Vein endothelial cell (primary cell): ENCODE data around the gene RBBP9. TPM values are rescaled to one million over a fixed set of nuclear protein-coding genes. Genes with fewer than 3 reads are reported as not detected.

Experiments used
- small RNA-seq: library from RNA; depleted of rRNA; stranded (forward); fragments of <200 nt; gene quantifications from one replicate; pipeline ENCODE3, GENCODE V24; 2012
- total RNA-seq: library from RNA; depleted of rRNA; stranded (reverse); fragments of >200 nt; gene quantifications from 2 replicates; pipeline ENCODE4 v1.2.3, GENCODE V29; 2012

The RBBP9 gene
- total RNA-seq, result 16.3 and 23.4 TPM in 2 replicates

DNA sequence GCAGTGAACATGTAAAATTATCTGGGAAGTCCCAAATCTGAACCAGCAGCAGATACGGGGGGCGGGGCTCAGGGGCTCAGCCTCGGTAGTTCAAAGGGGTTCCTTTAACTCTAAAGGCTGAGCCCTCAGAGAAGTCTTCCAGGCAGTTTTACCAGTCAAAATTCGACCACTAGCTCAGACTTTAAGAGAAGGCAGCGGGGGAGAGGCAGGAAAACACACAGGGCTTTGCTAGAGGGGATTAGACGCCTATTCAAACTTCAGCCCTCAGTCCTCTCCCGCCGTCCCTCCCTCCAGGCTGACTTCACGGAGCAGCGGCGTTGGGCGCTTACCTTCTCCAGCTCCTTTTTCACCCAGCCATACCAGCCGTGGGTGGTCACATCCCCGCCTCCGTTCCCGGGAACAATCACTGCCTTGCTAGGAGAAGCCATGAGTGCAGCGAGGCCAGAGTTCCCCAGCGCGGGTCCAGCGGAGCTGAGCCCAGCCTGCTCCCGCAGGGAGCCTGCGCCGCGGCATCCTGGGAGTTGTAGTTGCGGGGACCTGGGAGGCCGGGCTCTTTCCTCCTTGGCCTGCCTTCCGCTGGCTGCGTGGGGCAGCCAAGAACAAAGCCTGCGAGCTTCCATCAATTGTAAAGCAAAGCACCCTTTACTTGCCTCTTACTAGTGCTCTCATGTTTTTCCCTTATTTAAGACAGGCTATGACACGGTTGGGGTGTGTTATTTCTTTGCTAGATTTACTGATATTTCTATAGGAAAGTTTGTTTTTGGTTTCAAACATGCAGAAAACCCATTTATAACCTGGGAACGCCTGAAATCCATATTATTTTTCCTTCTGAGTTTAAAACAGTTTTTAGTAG lies at the start of gene RBBP9:
TSS of gene RBBP9 (minus strand) at position 486 of the 853 bp plus-strand sequence. CDS start at position 428, 58 bp downstream.

DNA sequence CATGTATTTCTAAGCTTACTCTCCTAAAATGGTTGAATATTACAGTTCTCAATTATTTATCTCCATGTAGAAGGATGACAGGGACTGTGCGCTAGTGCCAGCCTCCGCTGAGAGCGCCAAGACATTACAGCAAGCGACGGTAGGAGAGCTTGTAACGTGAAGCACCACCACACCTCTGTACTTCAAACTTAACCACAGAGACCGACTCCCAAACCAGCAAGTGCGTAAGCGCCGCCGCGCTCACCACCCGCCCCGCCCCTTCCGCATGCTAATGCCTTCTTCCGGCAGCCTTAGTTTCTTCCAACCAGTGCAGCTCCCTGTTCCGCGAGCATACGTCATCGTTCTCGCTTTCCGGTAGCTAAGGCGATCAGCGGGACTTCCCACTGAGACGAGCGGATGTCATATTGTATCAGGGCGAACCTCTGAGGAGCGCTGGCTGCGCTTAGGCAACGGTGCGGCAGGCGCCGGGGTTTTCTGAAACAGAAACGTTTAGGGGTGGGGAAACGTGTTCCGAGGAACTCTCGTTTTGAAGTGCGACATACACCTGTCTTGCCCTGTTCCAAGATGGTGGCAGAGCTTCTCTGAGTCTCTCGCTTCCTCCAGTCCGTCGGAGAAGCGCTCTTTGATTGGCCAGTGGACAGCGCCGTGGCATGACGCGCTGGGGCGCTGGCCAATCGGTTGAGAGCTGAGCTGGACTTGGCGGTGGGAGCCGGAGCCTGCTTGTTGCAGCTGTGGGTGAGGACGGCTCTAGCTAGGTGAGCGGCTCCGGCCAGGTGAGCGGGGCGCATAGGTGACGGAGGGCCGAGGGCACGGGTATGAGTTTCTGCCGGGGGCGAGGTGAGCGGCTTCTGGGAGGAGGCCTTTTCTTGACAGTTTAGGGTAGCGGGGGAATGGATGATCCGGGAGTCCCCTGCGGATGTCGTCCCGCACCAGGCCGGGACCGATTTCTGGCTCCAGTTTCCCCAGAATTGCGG lies 10.5 kb upstream of the RBBP9 start, which contains the start of gene SEC23B:
TSS of gene SEC23B (plus strand) at position 723 of the 974 bp plus-strand sequence. CDS start 2,896 bp downstream, outside the sequence.

DNA sequence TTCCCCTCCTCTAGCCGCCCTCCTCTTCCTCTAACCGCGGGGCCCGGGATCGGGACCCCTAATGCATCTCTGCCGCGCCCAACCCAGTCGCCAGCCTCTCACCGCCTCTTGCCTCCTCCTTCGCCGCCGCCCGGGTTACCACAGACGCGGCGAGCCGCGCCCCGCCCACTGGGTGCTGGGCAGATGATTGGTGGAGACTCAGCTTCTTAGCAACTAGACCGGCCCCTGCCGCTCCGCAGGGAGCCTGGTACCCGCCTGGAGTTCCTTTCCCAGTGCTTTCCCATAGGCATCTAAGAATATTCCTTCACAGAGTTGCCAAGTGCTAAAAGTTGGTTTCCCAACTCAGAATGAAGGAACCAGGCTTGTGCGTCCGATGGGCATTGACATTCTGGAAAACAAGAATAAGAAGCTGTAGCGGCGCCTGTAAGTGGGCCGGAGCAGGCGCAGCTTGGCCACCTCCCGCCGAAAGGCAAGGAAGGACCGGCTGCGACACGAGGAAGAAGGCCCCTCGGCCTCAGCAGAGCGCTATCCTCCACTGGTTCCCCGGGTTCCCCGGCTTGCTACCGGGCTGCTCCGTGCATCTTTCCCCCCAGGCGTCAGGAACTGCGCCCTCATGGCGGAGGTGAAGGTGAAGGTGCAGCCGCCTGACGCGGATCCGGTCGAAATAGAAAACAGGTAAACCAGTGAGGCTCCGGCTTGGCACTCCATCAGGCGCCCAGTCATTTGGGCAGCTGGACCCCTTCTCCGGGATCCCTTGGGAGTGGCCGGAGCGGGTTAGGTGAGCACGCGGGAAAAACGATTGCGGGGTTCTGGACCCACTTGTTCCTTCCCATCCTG lies 29.9 kb downstream of the RBBP9 start, which contains the start of the genes DZANK1 and POLR3F:
TSS of gene DZANK1 (minus strand) at position 137 of the 837 bp plus-strand sequence. CDS start 1,672 bp downstream, outside the sequence.
TSS of gene POLR3F (plus strand) at position 497 of the 837 bp plus-strand sequence. CDS start at position 614, 117 bp downstream.

Small RNA genes lying within 50 kb of the gene (small RNA-seq; reads per million reads assigned to genes)
- gene MIR3192, result not detected

Other genes with a start within 250 kb of the RBBP9 start
- 13.0 and 14.7 TPM in 2 replicates for gene ZNF133, start 208.7 kb downstream of the RBBP9 start, total RNA-seq
- gene DZANK1, start 30.2 kb downstream of the RBBP9 start, total RNA-seq, result 0.98 and 1.7 TPM in 2 replicates
- 13.6 and 20.3 TPM in 2 replicates for gene POLR3F, start 29.8 kb downstream of the RBBP9 start, total RNA-seq
- 37.1 and 38.2 TPM in 2 replicates for gene SEC23B, start 10.7 kb upstream of the RBBP9 start, total RNA-seq
- 55.4 and 69.2 TPM in 2 replicates for gene SMIM26, start 70.2 kb upstream of the RBBP9 start, total RNA-seq
- gene DTD1, start 90.8 kb upstream of the RBBP9 start, total RNA-seq, result 63.7 and 70.6 TPM in 2 replicates